ENCODE results near the gene ZMAT3. TPM values are rescaled to one million over a fixed set of nuclear protein-coding genes. Genes with fewer than 3 reads are reported as not detected.

Gene ZMAT3
- total and polyA plus RNA-seq, 2 of the 4 experiments (the other 2 are of a cell fraction), result 11.7 to 14.3 TPM

- H2BK5ac ChIP-seq (ENCODE audit: low read depth, low read length, poor library complexity, severe bottlenecking), result no peak overlapping the region
- peaks cover 0 to 10% of the 10 kb centered on the region in 2 experiments; a peak in 3 of 4 replicates for H3K79me1 ChIP-seq (ENCODE audit: low read depth in 1 of 2, low read length in 2 of 2)
- H3K4me1 ChIP-seq (ENCODE audit: control insufficient read depth, insufficient read depth, low read length), result peaks cover 3% of the 10 kb centered on the region
- H4K20me1 ChIP-seq (ENCODE audit: insufficient read depth, low read length), result no peaks in the 10 kb centered on the region
- H2BK15ac ChIP-seq (ENCODE audit: low read depth, low read length), result no peak overlapping the region
- no peak overlapping the region for H3K9ac ChIP-seq (ENCODE audit: low read depth, low read length)
- H2BK120ac ChIP-seq (ENCODE audit: low read depth, low read length), result no peak overlapping the region
- H2AK9ac ChIP-seq (replicated peaks; ENCODE audit: low read depth, low read length, poor library complexity), result no peak overlapping the region
- H2BK20ac ChIP-seq (ENCODE audit: low read depth, low read length), result no peak overlapping the region
- H3K56ac ChIP-seq (ENCODE audit: extremely low read depth, insufficient read depth, low read length), result no peak overlapping the region
- intact Hi-C loops (cut with micrococcal nuclease), result loop anchor here (1.0 to 5.0 kb wide), 5 partner anchors 57 to 543 kb away; partner anchors contain the start of gene ZMAT3
- no peak overlapping the region for H3K27ac ChIP-seq (ENCODE audit: insufficient read depth, low read length)
- H3K23ac ChIP-seq (ENCODE audit: low read depth, low read length), result no peak overlapping the region
- WGBS, 2 experiments (ENCODE audit: extremely low coverage in 2 of 2, insufficient read length in 1 of 2), result no CpG with 5 or more reads among the region's 1 CpG
- no peak overlapping the region for H3K4ac ChIP-seq (ENCODE audit: low read depth, low read length)
- no peaks in the 10 kb centered on the region for H3K27me3 ChIP-seq (ENCODE audit: control insufficient read depth, insufficient read depth, low read length)
- peak; percentile 93 for ATAC-seq (ENCODE audit: low read depth)
- dilution Hi-C loops (cut with HindIII; ENCODE audit: low sequenced_read_pairs, unreplicated experiment), result no loop called here
- no peaks in the 10 kb centered on the region for H3K9me3 ChIP-seq (ENCODE audit: control insufficient read depth, insufficient read depth, low read length)
- 0 out of 2 replicates have a peak, but pooled peaks cover 1% of the 10 kb centered on the region for H3K9me1 ChIP-seq (ENCODE audit: insufficient read depth, low read length)
- H3K4me3 ChIP-seq (ENCODE audit: insufficient read depth, low read depth, low read length), result no peak overlapping the region
- DNase-seq, result peak; percentile 83
- H3K18ac ChIP-seq (ENCODE audit: low read depth, low read length), result no peak overlapping the region
- in situ Hi-C loops (cut with MboI; ENCODE audit: low sequenced_read_pairs), result loop anchor here (25.0 kb wide), 1 partner anchor 547 kb away; the partner anchor contains the start of gene ACTL6A
- no peak overlapping the region for H4K5ac ChIP-seq (ENCODE audit: low read depth, low read length)
- ChIA-PET CTCF (interaction anchor here (0.6 to 1.3 kb wide), 9 partner anchors 9 to 306 kb away, joined by 3 to 7 read pairs (median 4); partner anchors contain the start of gene ZMAT3), POLR2A (ENCODE audit: unreplicated experiment) (no interaction called here)
- no peak overlapping the region for H4K8ac ChIP-seq (ENCODE audit: low read depth in 2 of 2, low read length in 2 of 2)
- H3K14ac ChIP-seq (replicated peaks; ENCODE audit: low read depth, low read length), result no peak overlapping the region
- peak; percentile 89 for TF ChIP-seq CTCF (conservative IDR thresholded peaks at IDR 0.05; ENCODE audit: low read depth, low read length)
- no peak for TF ChIP-seq RCOR1 (IDR thresholded peaks at IDR 0.05; ENCODE audit: insufficient replicate concordance, low read length)
- peak; percentile 83 for TF ChIP-seq RAD21 (IDR thresholded peaks at IDR 0.05; ENCODE audit: low read length)
- peak; percentile 81 for TF ChIP-seq SMC3 (IDR thresholded peaks at IDR 0.05; ENCODE audit: low read depth, low read length)
- TF ChIP-seq MAZ (IDR thresholded peaks at IDR 0.05; ENCODE audit: borderline replicate concordance, low read depth, low read length), result no peak
- H4K91ac ChIP-seq (ENCODE audit: insufficient read depth, low read depth, low read length), result no peak overlapping the region
- H3K36me3 ChIP-seq (ENCODE audit: control insufficient read depth, insufficient read depth, low read length), result peaks cover 5% of the 10 kb centered on the region
- BruUV-seq (replicated peaks), result no TSS peak
- no peak overlapping the region for H3K4me2 ChIP-seq (ENCODE audit: low read depth, low read length)
- H2AK5ac ChIP-seq (ENCODE audit: low read depth, low read length), result no peak overlapping the region
- H2AFZ ChIP-seq (replicated peaks; ENCODE audit: low read length, poor library complexity), result no peak overlapping the region
Observed at GRCh38 chr3:179015551-179016020, 56.0 kb downstream of the ZMAT3 start.

All from IMR-90 (cell line).